Calu3 (cell line): ENCODE measurements around the gene NCOA6. TPM values are rescaled to one million over a fixed set of nuclear protein-coding genes. Genes with fewer than 3 reads are reported as not detected.
A peak's percentile ranks its signal among the peaks of the same experiment; 100 is the strongest.

Experiments used
- BruUV-seq: library from RNA; stranded (reverse); fragments of 400-500 nt; replicated peaks from 2 replicates; lab custom pipeline; 2021; lab: Mats Ljungman, UMichigan
- CTCF ChIA-PET: fragments of 300-600 bp; sonication (Branson Sonifier 250); formaldehyde crosslinking; loops from one replicate; lab custom pipeline; 2022; ENCODE audit warnings: antibody characterized with exemption; lab: Charles Lee
- DNase-seq: peaks from one replicate; pipeline ENCODE4 v3.0.0; 2022
- H3K27ac Mint-ChIP-seq: one replicate; pipeline ENCODE4 v1.8.0; 2022; ENCODE audit warnings: mixed read lengths; ENCODE audit not compliant: unreplicated experiment
- H3K27me3 Mint-ChIP-seq: one replicate; pipeline ENCODE4 v1.8.0; 2022; ENCODE audit warnings: mixed read lengths; ENCODE audit not compliant: unreplicated experiment
- H3K36me3 Mint-ChIP-seq: one replicate; pipeline ENCODE4 v1.8.0; 2022; ENCODE audit warnings: mild to moderate bottlenecking, moderate library complexity, mixed read lengths; ENCODE audit not compliant: insufficient read depth, unreplicated experiment
- H3K4me1 Mint-ChIP-seq: one replicate; pipeline ENCODE4 v1.8.0; 2022; ENCODE audit warnings: mild to moderate bottlenecking, low read depth, mixed read lengths; ENCODE audit not compliant: unreplicated experiment
- H3K4me3 Mint-ChIP-seq: one replicate; pipeline ENCODE4 v1.8.0; 2022; ENCODE audit warnings: mild to moderate bottlenecking, low read depth, moderate library complexity, mixed read lengths; ENCODE audit not compliant: unreplicated experiment
- H3K9me3 Mint-ChIP-seq: one replicate; pipeline ENCODE4 v1.8.0; 2022; ENCODE audit warnings: low read depth, mixed read lengths; ENCODE audit not compliant: unreplicated experiment
- intact Hi-C: fragments of 100-400 bp; cut with micrococcal nuclease; formaldehyde crosslinking; loops from one replicate; pipeline ENCODE4 v1.10.0; 2022; ENCODE audit not compliant: unreplicated experiment
- total RNA-seq: library from RNA; stranded (reverse); gene quantifications from 2 replicates; pipeline ENCODE4 v1.2.3, GENCODE V29; 2022
- TF ChIP-seq, protein P1 (sequence below): fragments of 200-600 bp; IDR thresholded peaks from one replicate; pipeline ENCODE4 v1.8.0; 2022; ENCODE audit warnings: antibody characterized with exemption; ENCODE audit not compliant: unreplicated experiment

Gene NCOA6
- total RNA-seq, 1 experiment from 2014 or later = 42.8 TPM

DNA sequence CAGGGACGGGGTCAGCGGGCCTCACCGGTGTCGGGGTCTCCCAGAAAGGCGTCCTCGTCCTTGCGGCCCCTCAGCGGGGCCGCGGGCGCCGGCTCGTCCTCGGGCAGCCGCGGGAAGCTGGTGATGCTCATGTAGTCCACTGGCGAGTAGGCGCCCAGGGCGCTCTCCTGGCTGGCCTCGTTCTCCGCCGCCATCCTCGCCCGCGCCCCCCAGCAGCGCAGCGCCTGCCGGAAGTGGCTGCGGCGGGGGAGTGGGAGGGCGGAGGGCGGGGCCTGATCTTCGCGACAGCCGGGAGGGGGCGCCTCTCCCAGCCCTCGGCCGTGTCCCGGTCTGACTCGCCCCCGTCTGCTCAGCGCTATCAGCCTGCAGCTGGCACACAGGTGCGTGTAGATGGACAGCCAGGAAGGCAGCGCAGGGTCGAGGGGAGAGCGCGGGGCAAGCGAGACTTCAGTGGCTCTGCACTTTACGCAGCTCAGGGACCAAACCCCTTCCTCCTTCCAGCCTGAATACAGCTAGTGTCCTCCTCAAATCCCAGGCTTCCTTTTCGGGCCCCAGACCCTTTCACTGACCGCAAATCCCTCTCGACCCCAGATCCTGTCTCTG is 47.3 kb upstream of the NCOA6 start, which contains the start of gene GGT7:
Gene GGT7 (minus strand): TSS at position 235 of the 603 bp plus-strand sequence. CDS start 41 bp downstream, at position 194.
- Mint-ChIP-seq H3K27ac (peak within 1 kb of the TSS; percentile 73), H3K9me3 (no peaks in the 10 kb centered on the region), H3K36me3 (peaks cover 32% of the 10 kb centered on the region), H3K4me3 (peak within 1 kb of the TSS; percentile 67), H3K4me1 (peaks cover 50% of the 10 kb centered on the region), H3K27me3 (peaks cover 51% of the 10 kb centered on the region)
- DNase-seq = peak; percentile 91
- CTCF ChIA-PET = interaction anchor here (0.7 to 5.9 kb wide), 5 partner anchors 8 to 83 kb away, joined by 3 to 107 read pairs (median 3); partner anchors contain the start of genes GSS and MYH7B
- TF ChIP-seq, protein P1, sequence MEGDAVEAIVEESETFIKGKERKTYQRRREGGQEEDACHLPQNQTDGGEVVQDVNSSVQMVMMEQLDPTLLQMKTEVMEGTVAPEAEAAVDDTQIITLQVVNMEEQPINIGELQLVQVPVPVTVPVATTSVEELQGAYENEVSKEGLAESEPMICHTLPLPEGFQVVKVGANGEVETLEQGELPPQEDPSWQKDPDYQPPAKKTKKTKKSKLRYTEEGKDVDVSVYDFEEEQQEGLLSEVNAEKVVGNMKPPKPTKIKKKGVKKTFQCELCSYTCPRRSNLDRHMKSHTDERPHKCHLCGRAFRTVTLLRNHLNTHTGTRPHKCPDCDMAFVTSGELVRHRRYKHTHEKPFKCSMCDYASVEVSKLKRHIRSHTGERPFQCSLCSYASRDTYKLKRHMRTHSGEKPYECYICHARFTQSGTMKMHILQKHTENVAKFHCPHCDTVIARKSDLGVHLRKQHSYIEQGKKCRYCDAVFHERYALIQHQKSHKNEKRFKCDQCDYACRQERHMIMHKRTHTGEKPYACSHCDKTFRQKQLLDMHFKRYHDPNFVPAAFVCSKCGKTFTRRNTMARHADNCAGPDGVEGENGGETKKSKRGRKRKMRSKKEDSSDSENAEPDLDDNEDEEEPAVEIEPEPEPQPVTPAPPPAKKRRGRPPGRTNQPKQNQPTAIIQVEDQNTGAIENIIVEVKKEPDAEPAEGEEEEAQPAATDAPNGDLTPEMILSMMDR = peak; percentile 78
- no TSS peak for BruUV-seq
- intact Hi-C loops = loop anchor here (10.0 kb wide), 1 partner anchor 222 kb away; the partner anchor contains the start of gene TRPC4AP

DNA sequence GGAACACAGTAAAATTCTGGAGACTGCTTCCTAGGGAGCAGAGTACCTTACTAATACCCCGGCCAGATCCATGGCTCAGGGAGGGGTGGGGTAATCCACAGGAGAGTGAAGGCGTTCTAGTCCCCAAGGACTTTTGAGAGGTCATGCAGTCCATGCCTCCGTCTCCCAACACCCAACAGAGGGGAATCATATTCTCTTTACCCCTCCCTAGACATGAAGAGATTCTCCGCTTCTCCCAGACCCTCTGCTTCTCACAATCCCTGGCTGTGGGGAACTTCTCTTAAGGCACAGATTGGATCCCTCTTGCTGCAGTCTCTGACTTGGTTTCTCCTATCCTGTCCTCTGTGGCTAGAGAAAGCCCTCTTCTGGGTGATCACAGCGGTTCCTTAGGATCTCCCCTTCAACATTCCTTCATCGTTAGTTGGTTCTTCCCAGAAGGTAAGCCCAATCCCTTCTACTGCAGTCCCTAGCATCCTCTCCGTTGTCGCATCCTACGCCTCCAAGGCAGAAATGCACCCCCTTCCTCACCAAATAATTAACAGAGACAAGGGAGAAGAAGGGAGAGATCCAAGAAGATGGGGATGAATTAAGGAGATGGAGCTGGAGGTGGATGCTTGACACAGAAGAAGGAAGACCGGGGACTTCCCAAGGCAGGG is 46.6 kb upstream of the NCOA6 start:
- TF ChIP-seq, protein P1 = no peak
- no peak for DNase-seq
- Mint-ChIP-seq H3K27ac (peak overlapping the region; percentile 15), H3K27me3 (peaks cover 51% of the 10 kb centered on the region), H3K4me1 (peaks cover 50% of the 10 kb centered on the region), H3K9me3 (no peaks in the 10 kb centered on the region), H3K36me3 (peaks cover 30% of the 10 kb centered on the region), H3K4me3 (peak overlapping the region; percentile 67)
- intact Hi-C loops = loop anchor here (10.0 kb wide), 1 partner anchor 223 kb away; the partner anchor contains the start of gene TRPC4AP
- TSS peak; percentile 17 for BruUV-seq
- CTCF ChIA-PET = interaction anchor here (0.6 to 5.9 kb wide), 4 partner anchors 14 to 180 kb away, joined by 3 to 107 read pairs (median 5); partner anchors contain the start of genes GSS and MYH7B

DNA sequence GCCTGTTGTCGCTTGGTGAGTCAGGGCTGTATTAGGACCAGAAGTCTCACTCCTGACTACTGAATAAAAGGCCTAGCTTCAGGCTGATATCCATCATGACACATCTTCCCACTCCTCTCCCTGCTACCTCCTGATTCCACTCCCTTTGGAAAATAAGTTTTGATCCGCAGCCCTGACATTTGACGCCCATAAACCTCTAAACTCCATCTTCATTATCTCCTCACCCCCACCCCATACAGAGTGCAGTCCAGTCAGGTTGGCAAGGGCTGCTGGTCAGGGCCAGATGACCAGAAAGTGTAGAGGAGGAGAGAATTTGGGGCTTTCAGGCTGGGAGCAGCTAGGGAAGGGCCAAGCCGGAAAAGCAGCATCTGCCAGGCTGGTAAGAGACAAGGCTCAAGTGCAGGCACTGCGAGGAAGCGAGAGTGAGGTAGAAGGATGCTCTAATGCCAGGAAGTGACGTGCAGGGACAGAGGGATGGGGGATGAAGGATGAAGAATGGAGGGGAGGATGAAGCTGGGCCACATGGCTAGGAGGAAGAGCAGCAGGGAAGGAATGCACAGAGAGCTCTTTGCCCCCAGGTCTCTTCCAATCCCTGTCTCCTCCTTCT is 46.0 kb upstream of the NCOA6 start:
- H3K36me3 Mint-ChIP-seq = peaks cover 23% of the 10 kb centered on the region
- H3K27ac Mint-ChIP-seq = no peak overlapping the region
- peaks cover 51% of the 10 kb centered on the region for H3K27me3 Mint-ChIP-seq
- no peaks in the 10 kb centered on the region for H3K9me3 Mint-ChIP-seq
- DNase-seq = no peak
- intact Hi-C loops = loop anchor here (10.0 kb wide), 1 partner anchor 223 kb away; the partner anchor contains the start of gene TRPC4AP
- TF ChIP-seq, protein P1 = no peak
- CTCF ChIA-PET = interaction anchor here (0.6 to 5.9 kb wide), 2 partner anchors 84 to 180 kb away, joined by 6 to 107 read pairs; partner anchors contain the start of genes GSS and MYH7B
- no TSS peak for BruUV-seq
- H3K4me3 Mint-ChIP-seq = no peak overlapping the region
- H3K4me1 Mint-ChIP-seq = peaks cover 50% of the 10 kb centered on the region

DNA sequence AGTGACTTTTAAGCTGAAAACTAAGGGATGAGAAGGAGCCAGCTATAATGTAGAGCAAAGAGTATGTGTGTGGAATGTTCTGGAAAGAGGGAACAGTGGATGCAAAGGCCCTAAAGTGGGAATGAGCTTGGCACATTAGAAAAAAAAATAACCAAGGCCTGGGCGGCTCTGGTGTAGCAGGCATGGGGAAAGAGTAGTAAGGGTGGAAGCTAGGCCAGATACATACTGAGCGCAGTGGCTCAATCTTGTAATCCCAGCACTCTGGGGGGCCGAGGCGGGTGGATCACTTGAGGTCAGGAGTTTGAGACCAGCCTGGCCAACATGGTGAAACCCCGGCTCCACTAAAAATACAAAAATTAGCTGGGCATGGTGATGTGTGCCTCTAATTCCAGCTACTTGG is 38.8 kb upstream of the NCOA6 start:
- intact Hi-C loops = no loop called here
- H3K27me3 Mint-ChIP-seq = peaks cover 4% of the 10 kb centered on the region
- no peak for DNase-seq
- TF ChIP-seq, protein P1 = no peak
- H3K27ac Mint-ChIP-seq = peak overlapping the region; percentile 3
- H3K36me3 Mint-ChIP-seq = peaks cover 7% of the 10 kb centered on the region
- no peak overlapping the region for H3K4me3 Mint-ChIP-seq
- CTCF ChIA-PET = interaction anchor here (1.1 kb wide), 1 partner anchor 9 kb away, joined by 3 read pairs; the partner anchor contains the start of gene GGT7
- H3K4me1 Mint-ChIP-seq = peaks cover 11% of the 10 kb centered on the region
- H3K9me3 Mint-ChIP-seq = no peaks in the 10 kb centered on the region
- BruUV-seq = no TSS peak
